Tibial nerve (tissue), 3 donors: ENCODE data around the gene PDZD2.

Experiments used
- POLR2A ChIP-seq, 2 donors: fragments of 450-650 bp; IDR thresholded peaks; one replicate each; pipeline ENCODE4 v1.6.1; 2017; ENCODE audit warnings: antibody characterized with exemption in 2 of 2, mild to moderate bottlenecking in 2 of 2, moderate library complexity in 2 of 2
- TF ChIP-seq, protein P1 (sequence below), 5 experiments: fragments of 200-600 bp in 3 of 5; fragments of 450-650 bp in 2 of 5; sonication (generic) in 3 of 5; IDR thresholded peaks; one replicate each; pipeline ENCODE4 v1.5.1; 2016 to 2019; ENCODE audit warnings: antibody characterized with exemption in 5 of 5, mild to moderate bottlenecking in 3 of 5, moderate library complexity in 2 of 5

DNA sequence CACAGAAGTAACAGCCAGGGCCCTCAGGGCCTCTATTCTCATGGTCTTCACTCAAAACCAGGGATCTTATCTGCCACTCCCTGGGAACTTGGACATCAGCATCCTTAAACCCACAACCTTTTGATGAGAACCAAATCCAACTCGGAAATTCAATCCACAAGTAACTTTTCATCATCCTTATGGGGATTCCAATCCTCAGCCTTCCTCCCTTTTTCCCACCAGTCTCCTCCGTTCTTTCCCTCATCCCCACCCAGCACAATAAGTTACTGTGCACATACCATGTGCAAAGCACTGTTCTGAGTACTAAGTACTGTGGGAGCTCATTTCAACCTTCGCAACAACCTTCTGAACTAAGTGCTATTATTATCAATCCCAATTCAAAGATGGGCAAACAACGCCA lies 518.1 kb downstream of the PDZD2 start:
- TF ChIP-seq, protein P1, sequence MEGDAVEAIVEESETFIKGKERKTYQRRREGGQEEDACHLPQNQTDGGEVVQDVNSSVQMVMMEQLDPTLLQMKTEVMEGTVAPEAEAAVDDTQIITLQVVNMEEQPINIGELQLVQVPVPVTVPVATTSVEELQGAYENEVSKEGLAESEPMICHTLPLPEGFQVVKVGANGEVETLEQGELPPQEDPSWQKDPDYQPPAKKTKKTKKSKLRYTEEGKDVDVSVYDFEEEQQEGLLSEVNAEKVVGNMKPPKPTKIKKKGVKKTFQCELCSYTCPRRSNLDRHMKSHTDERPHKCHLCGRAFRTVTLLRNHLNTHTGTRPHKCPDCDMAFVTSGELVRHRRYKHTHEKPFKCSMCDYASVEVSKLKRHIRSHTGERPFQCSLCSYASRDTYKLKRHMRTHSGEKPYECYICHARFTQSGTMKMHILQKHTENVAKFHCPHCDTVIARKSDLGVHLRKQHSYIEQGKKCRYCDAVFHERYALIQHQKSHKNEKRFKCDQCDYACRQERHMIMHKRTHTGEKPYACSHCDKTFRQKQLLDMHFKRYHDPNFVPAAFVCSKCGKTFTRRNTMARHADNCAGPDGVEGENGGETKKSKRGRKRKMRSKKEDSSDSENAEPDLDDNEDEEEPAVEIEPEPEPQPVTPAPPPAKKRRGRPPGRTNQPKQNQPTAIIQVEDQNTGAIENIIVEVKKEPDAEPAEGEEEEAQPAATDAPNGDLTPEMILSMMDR (IDR thresholded peaks at IDR 0.05) = no peak
- TF ChIP-seq POLR2A (IDR thresholded peaks at IDR 0.05) = no peak
